ENCODE results near the gene KDM7A. TPM values are rescaled to one million over a fixed set of nuclear protein-coding genes. Genes with fewer than 3 reads are reported as not detected.

The KDM7A gene
- total RNA-seq, 1 donor from 2014 or later: 65.1 TPM

GRCh38 chr7:140190588-140190987 lies 13.8 kb upstream of the KDM7A start:
- H3K9me3 ChIP-seq: no peaks in the 10 kb centered on the region
- no peaks in the 10 kb centered on the region for H3K27me3 ChIP-seq
- H3K27ac ChIP-seq: no peak overlapping the region
- H3K4me1 ChIP-seq: no peaks in the 10 kb centered on the region
- intact Hi-C loops (cut with DNase I): no loop called here
- no peak for DNase-seq (ENCODE audit: low spot score in 2 of 2)
- no peak overlapping the region for H3K4me3 ChIP-seq
- TF ChIP-seq CTCF (IDR thresholded peaks at IDR 0.05): no peak
- H3K36me3 ChIP-seq: no peaks in the 10 kb centered on the region

- Histone ChIP-seq H3K9me3 (no peaks in the 10 kb centered on the region), H3K4me1 (no peaks in the 10 kb centered on the region), H3K27ac (no peak overlapping the region), H3K27me3 (no peaks in the 10 kb centered on the region), H3K36me3 (no peaks in the 10 kb centered on the region), H3K4me3 (no peak overlapping the region)
- intact Hi-C loops (cut with DNase I): no loop called here
- DNase-seq (ENCODE audit: low spot score in 2 of 2): no peak
- TF ChIP-seq CTCF (IDR thresholded peaks at IDR 0.05): no peak
Measured at GRCh38 chr7:140189917-140190316, 13.1 kb upstream of the KDM7A start.

- no peak for TF ChIP-seq CTCF (IDR thresholded peaks at IDR 0.05)
- no peaks in the 10 kb centered on the region for H3K27me3 ChIP-seq
- intact Hi-C loops (cut with DNase I): no loop called here
Measured at GRCh38 chr7:140182917-140183316, 6.1 kb upstream of the KDM7A start.

GRCh38 chr7:140179339-140179738 lies 2.6 kb upstream of the KDM7A start:
- no peak for DNase-seq (ENCODE audit: low spot score in 2 of 2)
- no peaks in the 10 kb centered on the region for H3K9me3 ChIP-seq
- H3K27me3 ChIP-seq: no peaks in the 10 kb centered on the region
- intact Hi-C loops (cut with DNase I): loop anchor here (5.0 kb wide), 5 partner anchors 298 to 1197 kb away; partner anchors contain the start of genes BRAF, FMC1, KIAA1549 and LUC7L2
- no peak overlapping the region for H3K27ac ChIP-seq
- TF ChIP-seq CTCF (IDR thresholded peaks at IDR 0.05): no peak
- H3K4me3 ChIP-seq: no peak overlapping the region
- no peaks in the 10 kb centered on the region for H3K36me3 ChIP-seq
- peaks cover 7 to 9% of the 10 kb centered on the region in 2 donors for H3K4me1 ChIP-seq

More at GRCh38 chr7:140182917-140183316, 6.1 kb upstream of the KDM7A start:
- DNase-seq (ENCODE audit: low spot score in 2 of 2): no peak
- no peaks in the 10 kb centered on the region for H3K36me3 ChIP-seq
- no peaks in the 10 kb centered on the region for H3K9me3 ChIP-seq
- no peak overlapping the region for H3K4me3 ChIP-seq
- H3K4me1 ChIP-seq: peaks cover 0 to 3% of the 10 kb centered on the region in 2 donors
- H3K27ac ChIP-seq: no peak overlapping the region

- intact Hi-C loops (cut with DNase I): loop anchor here (2.0 to 5.0 kb wide), 6 partner anchors 55 to 1194 kb away; partner anchors contain the start of genes BRAF, FMC1, KIAA1549 and LUC7L2
- no peak for TF ChIP-seq CTCF (IDR thresholded peaks at IDR 0.05)
- no peaks in the 10 kb centered on the region for H3K27me3 ChIP-seq
Measured at GRCh38 chr7:140176122-140176701, 571 bp downstream of the KDM7A start.

More at GRCh38 chr7:140176122-140176701, 571 bp downstream of the KDM7A start:
- H3K27ac ChIP-seq: peak overlapping the region; percentile 100
- H3K4me1 ChIP-seq: peaks cover 8 to 10% of the 10 kb centered on the region in 2 donors
- H3K4me3 ChIP-seq: peak overlapping the region; percentile 94 to 97
- H3K9me3 ChIP-seq: no peaks in the 10 kb centered on the region
- DNase-seq (ENCODE audit: low spot score in 2 of 2): no peak
- H3K36me3 ChIP-seq: no peaks in the 10 kb centered on the region

Data from ascending aorta (tissue), 2 donors.